GM21529 (cell line): ENCODE data around the gene ELAC1.
"Not testable (repeated sequence)": the region's sequence is repeated elsewhere in the genome, so short reads cannot be mapped to it uniquely, and the experiment has no call there.

Experiments
- ATAC-seq: cut with Tn5 transposase; IDR thresholded peaks from one replicate; pipeline ENCODE4 v1.9.1; 2021; ENCODE audit not compliant: unreplicated experiment

ELAC1 gene

DNA sequence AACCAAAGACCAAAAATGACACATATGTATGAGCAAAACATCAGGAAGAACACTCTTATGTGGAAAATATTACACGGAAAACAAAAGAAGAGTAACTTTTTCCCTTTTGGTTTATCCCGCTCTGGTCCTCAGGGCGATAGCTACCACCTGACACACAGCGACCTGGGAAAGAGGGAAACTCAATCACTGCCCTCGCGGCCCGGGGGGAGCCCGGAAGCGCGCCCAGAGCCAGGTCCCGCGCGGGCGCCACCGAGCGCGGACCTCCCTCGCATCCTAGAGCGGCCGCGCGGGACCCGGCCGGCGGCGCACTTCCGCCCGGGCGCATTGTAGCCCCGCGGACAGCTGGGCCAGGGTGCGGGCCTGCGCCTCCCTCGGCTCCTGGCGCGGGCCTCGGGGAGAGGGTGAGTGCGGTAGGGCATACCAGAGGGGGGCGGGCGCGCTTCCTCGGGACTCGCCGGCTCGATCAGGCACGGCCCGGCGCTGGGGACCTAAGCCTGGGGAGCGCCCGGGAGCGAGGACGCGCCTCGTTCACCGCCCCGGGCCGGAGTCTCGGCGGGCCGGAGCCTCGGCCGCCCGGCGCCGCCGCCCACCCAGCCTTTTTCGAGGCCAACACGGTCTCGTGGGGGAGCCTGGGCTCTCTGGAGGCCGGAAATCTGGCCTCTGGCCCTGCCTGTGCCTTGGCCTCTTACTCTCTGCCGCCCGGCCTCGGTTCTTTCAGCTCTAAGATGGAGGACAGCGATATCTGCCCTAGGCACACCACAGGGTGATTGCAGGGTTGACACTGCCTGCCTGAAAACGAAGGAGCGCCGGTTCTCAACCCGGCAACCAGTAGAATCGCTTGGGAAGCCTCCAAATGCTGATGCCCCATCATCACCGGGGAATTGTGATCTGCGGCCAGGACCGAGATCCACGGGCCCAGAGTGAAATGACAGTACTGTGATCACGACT, at the start of gene ELAC1:
Gene ELAC1, plus strand, starts transcription at position 327 of the 948 bp plus-strand sequence. CDS start 6,365 bp downstream, outside the sequence.
- peak; percentile 95 for ATAC-seq

DNA sequence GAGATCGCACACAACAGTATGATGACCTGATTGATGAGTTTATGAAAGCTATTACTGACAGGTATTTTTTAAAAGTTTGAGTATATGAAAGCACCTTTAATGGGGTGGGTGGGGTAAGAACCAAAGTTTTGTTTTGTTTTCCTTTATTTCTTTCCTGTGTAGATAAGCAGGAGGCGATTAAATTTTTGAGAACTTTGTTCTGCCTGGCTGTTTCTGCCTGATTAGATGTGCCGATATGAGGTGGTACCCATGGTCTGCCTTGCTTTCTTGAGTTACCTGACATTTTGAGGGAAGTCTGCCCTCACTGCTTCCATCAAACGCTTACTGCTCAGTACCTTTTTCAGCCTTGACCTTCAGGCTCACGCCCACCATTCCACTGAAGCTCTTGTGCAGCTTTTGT, 49.7 kb upstream of the ELAC1 start:
- ATAC-seq = no peak

DNA sequence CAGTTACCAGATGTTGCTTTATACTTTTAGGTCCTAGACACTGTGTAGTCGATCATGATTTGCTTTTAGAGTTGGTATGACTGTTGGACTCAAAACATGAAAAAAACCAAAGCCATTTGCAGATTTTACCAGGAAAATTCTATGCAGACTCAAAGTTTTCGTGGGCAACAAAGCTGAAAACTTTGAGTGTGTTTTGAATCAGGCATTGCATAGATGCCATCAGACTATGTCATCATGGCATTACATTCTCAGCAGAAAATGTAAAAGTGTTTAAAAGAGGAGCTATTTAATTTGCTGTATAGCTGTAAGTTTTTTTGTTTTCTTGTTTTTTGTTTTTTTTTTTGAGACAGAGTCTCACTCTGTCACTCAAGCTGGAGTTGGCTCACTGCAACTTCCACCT, 43.5 kb upstream of the ELAC1 start:
- no peak for ATAC-seq

DNA sequence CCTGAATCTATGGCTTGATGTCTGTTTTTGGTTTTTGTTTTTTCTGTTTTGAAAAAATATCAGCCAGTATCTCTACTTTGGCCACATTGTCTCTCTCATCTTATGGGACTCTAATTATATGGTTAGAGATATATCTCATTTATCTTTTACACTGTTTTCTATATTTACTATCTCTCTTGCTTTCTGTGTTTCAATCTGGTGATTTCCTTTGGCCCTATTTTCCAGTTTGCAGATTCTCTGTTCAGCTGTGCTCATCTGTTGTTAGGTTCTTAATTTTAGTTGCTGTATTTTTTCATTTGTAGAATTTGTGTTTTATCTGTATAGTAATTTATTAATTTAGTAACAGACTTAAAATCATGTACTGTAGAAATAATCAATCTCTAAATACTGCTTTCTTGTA, 41.3 kb upstream of the ELAC1 start:
- ATAC-seq = no peak

GRCh38 chr18:50928551-50928950, 39.3 kb upstream of the ELAC1 start:
- no peak for ATAC-seq

DNA sequence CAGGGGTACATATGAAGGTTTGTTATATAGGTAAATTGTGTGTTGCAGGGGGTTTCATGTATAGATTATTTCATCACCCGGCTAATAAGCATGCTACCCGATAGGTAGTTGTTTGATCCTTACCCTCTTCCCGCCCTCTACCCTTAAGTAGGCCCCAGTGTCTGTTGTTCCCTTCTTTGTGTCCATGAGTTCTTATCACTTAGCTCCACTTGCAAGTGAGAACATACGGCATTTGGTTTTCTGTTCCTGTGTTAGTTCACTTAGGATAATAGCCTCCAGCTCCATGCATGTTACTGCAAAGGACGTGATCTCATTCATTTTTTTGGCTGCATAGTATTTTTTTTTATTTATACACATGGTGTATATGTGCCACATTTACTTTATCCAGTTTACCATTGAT, 34.2 kb upstream of the ELAC1 start:
- ATAC-seq = no peak

GRCh38 chr18:50934545-50935211, 33.2 kb upstream of the ELAC1 start:
- no peak for ATAC-seq

DNA sequence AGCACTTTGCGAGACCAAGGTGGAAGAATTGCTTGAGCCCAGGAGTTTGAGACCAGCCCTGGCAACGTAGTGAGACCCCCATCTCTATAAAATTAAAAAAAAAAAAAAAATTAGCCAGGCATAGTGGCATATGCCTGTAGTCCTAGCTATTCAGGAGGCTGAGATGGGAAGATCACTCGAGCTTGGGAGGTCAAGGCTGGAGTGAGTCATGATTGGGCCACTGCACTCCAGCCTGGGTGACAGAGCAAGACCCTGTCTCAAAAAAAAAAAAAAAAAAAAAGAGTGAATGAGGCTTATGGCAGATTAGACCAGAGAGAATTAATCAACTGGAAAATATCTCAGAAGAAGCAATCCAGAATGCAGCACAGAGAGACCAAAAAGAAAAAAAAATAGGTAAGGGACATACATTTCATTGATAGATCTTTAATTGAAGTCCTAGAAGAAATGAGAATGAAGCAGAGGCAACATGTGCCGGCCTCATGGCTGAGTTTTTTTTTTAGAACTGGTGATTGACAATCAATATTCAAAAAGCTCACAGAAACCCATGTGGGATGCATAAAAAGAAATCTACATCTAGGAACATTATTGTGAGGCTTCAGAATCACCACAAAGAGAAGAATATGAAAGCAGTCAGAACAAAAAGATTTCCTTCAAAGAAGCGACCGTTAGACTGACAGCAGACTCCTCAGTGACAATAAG, 32.2 kb upstream of the ELAC1 start:
- no peak for ATAC-seq

- no peak for ATAC-seq
These were observed 30.7 kb upstream of the ELAC1 start for GRCh38 chr18:50937183-50937582.

- ATAC-seq = no peak
These were observed 28.9 kb upstream of the ELAC1 start for GRCh38 chr18:50938912-50939311.

DNA sequence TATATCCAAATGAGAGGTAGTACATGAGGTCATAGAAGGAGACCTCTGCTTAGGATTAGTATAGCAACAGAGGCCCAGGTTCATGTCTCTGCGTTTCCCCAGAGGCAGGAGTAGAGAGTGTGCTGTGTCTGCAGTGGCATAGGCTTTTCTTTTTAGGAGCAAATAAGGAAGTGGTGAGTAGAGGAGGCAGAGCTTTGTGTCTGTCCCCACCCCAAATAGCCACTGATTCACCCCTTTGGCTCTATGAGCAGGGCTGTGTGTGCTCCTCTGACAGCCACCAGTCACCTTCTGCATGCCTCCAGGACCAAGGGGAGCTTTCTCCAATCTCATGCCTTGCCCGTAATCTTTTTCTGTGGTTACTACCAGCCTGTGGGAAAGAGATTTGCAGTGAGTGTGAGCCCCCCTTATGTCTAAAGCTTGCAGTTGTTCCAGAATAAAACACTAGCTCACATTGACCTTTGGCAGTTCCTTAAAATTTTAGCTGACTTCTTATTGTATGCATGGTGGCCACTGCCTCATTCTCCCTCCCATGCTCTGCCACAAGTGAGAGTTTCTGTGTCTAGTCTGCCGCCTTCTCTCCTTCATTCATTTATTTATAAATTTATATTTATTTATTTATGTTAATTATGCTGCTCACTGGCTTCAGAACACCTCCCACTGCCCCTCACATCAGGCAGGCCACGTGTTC, 23.5 kb upstream of the ELAC1 start:
- ATAC-seq = no peak

- ATAC-seq = not testable (repeated sequence)
These were observed 21.9 kb upstream of the ELAC1 start for GRCh38 chr18:50945918-50946317.

- no peak for ATAC-seq
These were observed 19.9 kb upstream of the ELAC1 start for GRCh38 chr18:50947899-50948298.

GRCh38 chr18:50949185-50949584, 18.7 kb upstream of the ELAC1 start:
- no peak for ATAC-seq

DNA sequence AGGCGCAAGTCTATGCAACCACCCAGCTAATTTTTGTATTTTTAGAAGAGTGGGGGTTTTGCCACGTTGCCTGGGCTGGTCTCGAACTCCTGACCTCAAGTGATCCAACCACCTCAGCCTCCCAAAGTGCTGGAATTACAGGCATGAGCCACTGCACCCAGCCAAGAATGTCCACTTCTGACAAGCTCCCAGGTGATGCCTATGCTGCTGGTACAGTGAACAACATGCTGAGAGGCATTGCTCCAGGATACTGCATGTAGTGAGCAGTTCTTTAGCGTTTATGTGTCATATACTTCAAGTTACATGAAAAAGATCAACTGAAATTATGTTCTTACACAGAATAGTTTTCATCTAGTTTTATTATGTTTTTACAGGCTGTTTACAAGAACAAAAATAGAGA, 17.2 kb upstream of the ELAC1 start:
- no peak for ATAC-seq

DNA sequence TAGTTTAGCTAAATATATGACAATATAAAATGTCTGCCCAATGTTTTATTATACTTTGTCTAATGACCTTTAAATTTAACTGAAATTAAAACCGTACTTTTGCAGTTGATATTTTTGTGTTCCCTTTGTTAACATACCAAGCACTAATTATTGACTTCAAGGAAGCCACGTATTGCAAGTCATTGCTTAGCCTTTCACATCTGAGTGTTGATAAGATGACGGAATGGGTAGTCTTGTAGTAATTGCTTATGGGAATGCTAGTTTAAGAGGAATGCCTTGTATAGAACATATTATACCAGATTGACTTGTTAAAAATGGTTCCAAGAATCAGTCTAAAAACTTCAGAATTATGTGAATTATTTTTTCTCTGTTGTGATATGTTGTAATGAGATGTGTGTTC, 14.0 kb upstream of the ELAC1 start:
- ATAC-seq = no peak

DNA sequence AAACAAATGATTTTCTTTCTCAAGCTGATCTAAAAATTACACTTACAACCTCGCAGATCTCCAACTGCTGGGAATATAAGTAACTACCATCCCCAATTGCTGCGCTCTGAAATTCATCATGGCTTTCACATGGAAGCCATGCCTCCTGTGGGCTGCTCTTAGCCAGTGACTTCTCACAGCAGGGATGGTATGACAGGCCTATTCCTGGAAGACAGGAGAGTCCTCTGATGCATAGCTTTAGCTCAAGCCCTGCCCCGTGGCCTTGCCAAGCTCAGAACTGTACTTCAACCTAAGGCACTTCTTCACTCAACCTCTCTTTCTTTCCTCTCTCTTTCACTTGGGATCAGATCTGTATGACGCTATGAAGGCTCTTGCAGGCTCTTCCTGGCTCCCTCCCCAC, 12.6 kb upstream of the ELAC1 start:
- no peak for ATAC-seq

DNA sequence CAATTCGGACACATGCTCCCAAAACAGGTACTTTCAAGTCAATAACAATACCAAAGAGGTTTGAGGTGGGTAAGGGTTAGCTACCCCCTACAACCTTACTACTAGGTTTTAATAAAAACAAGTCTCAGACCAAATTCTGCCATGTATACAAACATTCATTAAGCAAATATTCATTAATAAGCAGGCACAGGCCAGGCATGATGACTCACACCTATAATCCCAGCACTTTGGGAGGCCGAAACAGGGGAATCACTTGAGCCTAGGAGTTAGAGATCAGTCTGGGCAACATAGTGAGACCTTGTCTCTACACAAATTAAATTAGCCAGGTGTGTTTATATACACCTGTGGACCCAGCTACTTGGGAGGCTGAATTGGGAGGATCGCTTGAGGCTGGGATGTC, 11.7 kb upstream of the ELAC1 start:
- no peak for ATAC-seq

- ATAC-seq = no peak
These were observed 5.9 kb upstream of the ELAC1 start for GRCh38 chr18:50961974-50962373.

GRCh38 chr18:50969448-50969847, 1.6 kb downstream of the ELAC1 start:
- no peak for ATAC-seq

DNA sequence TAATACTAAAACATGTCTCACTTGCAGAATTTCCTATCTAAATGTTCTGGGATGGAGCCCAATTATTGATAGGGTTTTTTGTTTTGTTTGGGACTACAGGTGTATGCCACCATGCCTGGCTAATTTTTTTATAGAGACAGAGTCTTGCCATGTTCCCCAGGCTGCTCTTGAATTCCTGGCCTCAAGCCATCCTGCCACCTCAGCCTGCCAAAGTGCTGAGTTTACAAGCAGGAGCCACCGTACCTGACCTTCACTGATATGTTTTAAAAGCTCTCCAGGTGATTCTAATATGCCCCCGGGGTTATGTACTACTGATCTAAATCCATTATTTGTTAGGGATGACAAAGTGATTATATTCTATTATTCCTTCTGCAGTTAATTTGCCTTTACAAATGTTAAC, 2.2 kb downstream of the ELAC1 start:
- no peak for ATAC-seq
